Gastroesophageal sphincter (tissue), 4 donors: ENCODE results near the gene HCN3. TPM values are rescaled to one million over a fixed set of nuclear protein-coding genes. Genes with fewer than 3 reads are reported as not detected.

ENCODE experiments used
- ATAC-seq: fragments of 150-250 bp; one replicate; pipeline ENCODE4 v1.9.1; 2016; ENCODE audit warnings: mild to moderate bottlenecking, moderate library complexity
- H3K27ac ChIP-seq, 4 donors: fragments of 200-600 bp; sonication (generic) in 3 of 4; 1 replicate in 3 of 4; 2 replicates in 1 of 4; pipeline ENCODE4 v1.5.1; 2016 to 2019
- H3K27me3 ChIP-seq: fragments of 200-600 bp; sonication (generic); one replicate; pipeline ENCODE4 v1.5.1; 2019
- H3K36me3 ChIP-seq, 2 donors: fragments of 200-600 bp; sonication (generic); one replicate each; pipeline ENCODE4 v1.5.1; 2019; ENCODE audit warnings: control low read depth in 1 of 2
- H3K4me1 ChIP-seq, 3 donors: fragments of 200-600 bp; sonication (generic); 1 replicate in 2 of 3; 2 replicates in 1 of 3; pipeline ENCODE4 v1.5.1; 2016 to 2019; ENCODE audit warnings: control low read depth in 2 of 3
- H3K4me3 ChIP-seq, 2 donors: fragments of 200-600 bp; sonication (generic); one replicate each; pipeline ENCODE4 v1.5.1; 2019; ENCODE audit warnings: mild to moderate bottlenecking in 1 of 2, moderate library complexity in 1 of 2
- H3K9me3 ChIP-seq, 3 donors: fragments of 200-600 bp; sonication (generic); one replicate each; pipeline ENCODE4 v1.5.1; 2017 to 2019; ENCODE audit warnings: control low read depth in 2 of 3
- CTCF ChIP-seq, 4 experiments: fragments of 200-600 bp in 2 of 4; fragments of 450-650 bp in 2 of 4; sonication (generic) in 1 of 4; IDR thresholded peaks; one replicate each; pipeline ENCODE4 v1.5.1; 2017 to 2019; ENCODE audit warnings: antibody characterized with exemption in 4 of 4, mild to moderate bottlenecking in 2 of 4, moderate library complexity in 2 of 4
- EP300 ChIP-seq: sonication (generic); formaldehyde crosslinking; IDR thresholded peaks from one replicate; pipeline ENCODE4 v1.6.1; 2017; ENCODE audit warnings: antibody characterized with exemption, mild to moderate bottlenecking
- POLR2A ChIP-seq, 2 donors: fragments of 450-650 bp; IDR thresholded peaks; one replicate each; pipeline ENCODE4 v1.6.1; 2017; ENCODE audit warnings: antibody characterized with exemption in 2 of 2, mild to moderate bottlenecking in 2 of 2, moderate library complexity in 1 of 2
- POLR2AphosphoS5 ChIP-seq: sonication (generic); formaldehyde crosslinking; IDR thresholded peaks from one replicate; pipeline ENCODE4 v1.6.1; 2017; ENCODE audit warnings: antibody characterized with exemption
- WGBS, 2 donors: methylation state at CpG; one replicate each; pipeline ENCODE4 v1.1.5; 2018; ENCODE audit warnings: low coverage in 1 of 2; 5-methylcytosine and 5-hydroxymethylcytosine counted together
- total RNA-seq, 4 donors: library from RNA; depleted of rRNA; stranded (reverse); fragments of >200 nt; gene quantifications; one replicate each; pipeline ENCODE4 v1.1.0, GENCODE V29; 2016

Gene HCN3
- total RNA-seq, 4 donors from 2014 or later = 0.47 to 2.2 (median 1.6) TPM

- ATAC-seq = no peak
- no peak for TF ChIP-seq CTCF (IDR thresholded peaks at IDR 0.05)
- TF ChIP-seq POLR2AphosphoS5 = no peak
- no peak for TF ChIP-seq POLR2A (IDR thresholded peaks at IDR 0.05)
- TF ChIP-seq EP300 = no peak
These were observed 7.9 kb upstream of the HCN3 start for GRCh38 chr1:155269381-155269780.

GRCh38 chr1:155272466-155273342, 4.6 kb upstream of the HCN3 start:
- ATAC-seq = peak; percentile 54
- Histone ChIP-seq H3K36me3 (peaks cover 8 to 36% of the 10 kb centered on the region in 2 donors), H3K27ac (peak overlapping the region; percentile 91 to 99 (median 95)), H3K4me3 (peak overlapping the region; percentile 91 to 94), H3K9me3 (no peaks in the 10 kb centered on the region), H3K4me1 (peaks cover 0 to 56% (median 23%) of the 10 kb centered on the region in 3 donors), H3K27me3 (no peaks in the 10 kb centered on the region)
- WGBS, 2 donors = 4 to 8% methylated on average over 13 to 25 of the region's 44 CpGs
- TF ChIP-seq EP300 (no peak), CTCF (IDR thresholded peaks at IDR 0.05) (no peak), POLR2AphosphoS5 (no peak), POLR2A (IDR thresholded peaks at IDR 0.05) (no peak)

More at GRCh38 chr1:155269381-155269780, 7.9 kb upstream of the HCN3 start:
- H3K27me3 ChIP-seq = no peaks in the 10 kb centered on the region
- H3K4me1 ChIP-seq = peaks cover 0 to 43% (median 18%) of the 10 kb centered on the region in 3 donors
- 76 to 89% methylated on average over 15 to 18 of the region's 21 CpGs for WGBS, 2 donors
- H3K36me3 ChIP-seq = peaks cover 9 to 69% of the 10 kb centered on the region in 2 donors
- no peak overlapping the region for H3K4me3 ChIP-seq
- no peaks in the 10 kb centered on the region for H3K9me3 ChIP-seq
- no peak overlapping the region for H3K27ac ChIP-seq

- WGBS, 2 donors = 46 to 55% methylated on average over 3 to 15 of the region's 61 CpGs
- TF ChIP-seq CTCF (IDR thresholded peaks at IDR 0.05) = peak in 1 of 4 experiments; percentile 13
- TF ChIP-seq POLR2AphosphoS5 = peak; percentile 96
- TF ChIP-seq EP300 = no peak
- TF ChIP-seq POLR2A (IDR thresholded peaks at IDR 0.05) = peak; percentile 73 to 75
- Histone ChIP-seq H3K4me3 (peak within 1 kb of the TSS; percentile 91 to 94), H3K27ac (peak within 1 kb of the TSS; percentile 91 to 99 (median 95)), H3K9me3 (no peaks in the 10 kb centered on the region), H3K36me3 (peaks cover 6 to 27% of the 10 kb centered on the region in 2 donors), H3K4me1 (peaks cover 0 to 65% (median 32%) of the 10 kb centered on the region in 3 donors), H3K27me3 (no peaks in the 10 kb centered on the region)
- peak; percentile 92 for ATAC-seq
These were observed 3.7 kb upstream of the HCN3 start, which contains the start of gene CLK2 for GRCh38 chr1:155273343-155274245. TSS of gene CLK2 (minus strand) at chr1:155273504. CDS start at chr1:155270977, 2,527 bp downstream.

DNA sequence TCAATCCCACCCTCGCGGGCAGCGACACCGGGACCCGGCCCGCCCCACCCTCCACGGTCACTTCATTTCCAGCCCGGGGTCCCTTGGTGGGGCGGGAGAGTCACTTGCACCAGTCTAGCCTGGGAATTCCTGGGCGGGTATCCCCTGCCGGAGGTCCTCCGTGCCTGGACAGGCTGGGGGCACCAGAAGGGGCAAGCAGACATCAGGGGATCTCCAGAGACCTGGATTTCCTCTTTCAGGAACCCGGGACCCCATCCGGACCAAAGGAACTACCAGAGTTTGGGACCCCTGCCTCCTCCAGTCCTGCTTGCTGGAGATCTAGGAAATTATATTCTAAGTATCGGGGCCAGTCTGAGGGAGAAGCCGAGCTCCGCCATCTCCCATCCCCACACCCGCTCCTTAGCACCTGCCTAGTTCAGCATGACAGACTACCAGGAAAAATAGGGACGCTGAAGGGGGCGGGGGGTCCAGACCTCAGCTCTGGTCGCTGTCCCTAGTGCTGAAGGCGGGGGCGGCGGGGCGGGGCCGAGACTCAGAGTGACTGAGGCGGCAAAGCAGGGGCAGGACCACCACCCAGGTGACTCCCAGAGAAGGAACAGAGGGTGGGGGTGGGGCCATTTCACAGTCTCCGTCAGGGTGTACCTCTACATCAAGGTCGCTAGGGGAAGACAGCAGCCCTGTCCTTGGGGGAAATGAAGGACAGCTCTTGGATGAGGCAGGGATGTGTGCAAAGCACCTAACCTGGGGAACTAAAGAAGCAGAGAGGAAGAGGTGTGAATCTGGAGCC, 832 bp downstream of the HCN3 start:
- peaks cover 0 to 6% of the 10 kb centered on the region in 2 donors for H3K36me3 ChIP-seq
- peak; percentile 1 for ATAC-seq

More for the DNA sequence above, 832 bp downstream of the HCN3 start:
- H3K4me3 ChIP-seq = peak overlapping the region; percentile 55 to 78
- H3K9me3 ChIP-seq = no peaks in the 10 kb centered on the region
- TF ChIP-seq POLR2AphosphoS5 = no peak
- no peak for TF ChIP-seq EP300
- no peak for TF ChIP-seq POLR2A (IDR thresholded peaks at IDR 0.05)
- peak in 2 of 4 experiments; percentile 15 to 26 for TF ChIP-seq CTCF (IDR thresholded peaks at IDR 0.05)
- peak overlapping the region in 3 of 4 donors; percentile 80 to 83 (median 81) for H3K27ac ChIP-seq
- peaks cover 0 to 31% (median 18%) of the 10 kb centered on the region in 3 donors for H3K4me1 ChIP-seq
- no peaks in the 10 kb centered on the region for H3K27me3 ChIP-seq
- WGBS, 2 donors = 0 to 4% methylated on average over 4 to 6 of the region's 29 CpGs
